Anterior cingulate cortex (tissue), 58 donors: Measurements from ENCODE around the gene IL18RAP.

Experiments
- DNase-seq, 58 donors: peaks; one replicate each; lab custom pipeline; 2025; lab: John Stamatoyannopoulos, UW

IL18RAP gene

DNA sequence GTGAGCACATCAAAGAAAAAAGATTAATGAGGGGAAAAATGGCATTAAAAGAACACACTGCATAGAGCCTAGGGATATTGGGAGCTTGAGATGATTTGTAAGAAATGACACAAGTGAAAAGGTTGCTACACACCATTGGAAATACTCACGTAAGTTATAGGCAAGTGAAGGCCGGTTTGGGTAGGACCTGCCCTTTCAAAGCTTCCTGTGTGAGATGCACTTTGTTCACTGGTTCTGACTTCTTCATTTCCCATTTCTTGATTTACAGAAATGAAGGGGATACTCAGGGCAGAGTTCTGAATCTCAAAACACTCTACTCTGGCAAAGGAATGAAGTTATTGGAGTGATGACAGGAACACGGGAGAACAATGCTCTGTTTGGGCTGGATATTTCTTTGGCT, at the start of gene IL18RAP:
IL18RAP (plus strand) TSS at position 251 of the 400 bp plus-strand sequence; CDS start at position 369, 118 bp downstream.
- no peak for DNase-seq

GRCh38 chr2:102376052-102376591, 46.8 kb upstream of the IL18RAP start:
- DNase-seq, result no peak

DNA sequence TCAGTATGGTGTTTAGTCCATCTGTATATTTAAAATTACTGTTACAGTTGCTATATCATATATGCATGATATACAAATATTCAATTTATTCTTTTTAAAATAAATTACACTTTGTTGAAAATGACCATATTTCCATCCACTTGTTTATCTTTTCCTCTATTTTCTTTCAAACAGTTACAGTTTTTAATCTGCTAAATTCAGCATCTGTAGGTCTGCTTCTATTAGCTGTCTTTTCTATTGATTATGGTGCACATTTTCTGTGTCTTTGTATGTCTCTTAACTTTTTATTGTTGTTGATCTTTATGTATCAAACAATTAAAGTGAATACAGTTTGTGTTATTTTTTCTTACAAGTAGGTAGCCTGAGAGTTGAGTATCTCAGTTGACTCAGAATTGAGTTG, 39.2 kb upstream of the IL18RAP start:
- no peak for DNase-seq

DNA sequence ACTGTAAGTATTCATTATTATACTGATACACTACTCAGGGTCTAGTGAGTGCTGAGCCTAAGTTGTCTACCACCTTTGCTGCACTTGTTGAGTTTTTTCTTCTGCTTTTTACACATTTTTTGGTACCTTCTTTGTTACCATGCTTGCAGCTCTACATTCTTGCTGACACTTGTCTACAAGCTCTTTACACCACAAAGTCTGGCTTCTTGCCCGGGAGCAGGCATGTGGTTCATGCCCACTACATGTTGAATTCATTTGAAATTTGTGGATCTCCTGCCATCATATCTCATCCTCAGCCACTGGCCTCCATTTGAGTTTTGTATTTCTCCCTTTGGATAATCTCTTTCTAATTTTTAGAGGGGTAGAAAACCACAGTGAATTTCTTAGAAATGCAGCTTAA, 37.4 kb upstream of the IL18RAP start:
- no peak for DNase-seq

- DNase-seq, result no peak
Observed at GRCh38 chr2:102386004-102386403, 37.0 kb upstream of the IL18RAP start.

DNA sequence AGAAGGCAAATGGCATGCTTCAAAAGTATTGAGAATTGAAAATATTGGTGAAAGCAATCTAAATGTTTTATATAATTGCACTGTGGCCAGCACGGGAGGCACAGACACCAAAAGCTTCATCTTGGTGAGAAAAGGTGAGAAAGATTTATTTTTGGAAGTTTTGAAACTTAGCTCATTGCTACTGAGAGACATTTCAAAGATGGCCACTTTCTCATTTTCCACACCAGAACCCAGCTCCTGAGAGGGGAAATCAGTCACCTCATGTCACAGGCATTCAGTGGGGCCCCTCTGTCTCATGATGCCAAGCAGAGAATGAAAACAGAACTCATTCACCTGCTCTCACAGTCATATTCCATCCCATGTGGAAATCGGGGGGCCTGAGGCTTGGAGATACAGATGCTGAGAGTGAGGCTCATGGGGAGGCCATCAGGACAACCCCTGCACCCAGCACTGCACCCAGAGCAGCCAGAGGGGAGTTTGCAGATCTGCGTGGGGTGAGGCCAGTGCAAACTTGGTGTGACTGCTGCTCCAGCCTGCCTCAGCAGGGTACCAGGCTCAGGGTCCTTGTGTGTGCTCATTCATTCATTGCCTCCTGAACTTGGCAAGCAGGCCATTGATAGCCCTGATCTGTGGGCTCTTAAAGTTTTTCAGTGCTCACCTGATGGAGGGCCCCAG, 36.0 kb upstream of the IL18RAP start:
- no peak for DNase-seq

- no peak for DNase-seq
Observed at GRCh38 chr2:102387763-102388546, 35.0 kb upstream of the IL18RAP start.

- no peak for DNase-seq
Observed at GRCh38 chr2:102391565-102391964, 31.4 kb upstream of the IL18RAP start.

- no peak for DNase-seq
Observed at GRCh38 chr2:102392096-102392495, 30.9 kb upstream of the IL18RAP start.

DNA sequence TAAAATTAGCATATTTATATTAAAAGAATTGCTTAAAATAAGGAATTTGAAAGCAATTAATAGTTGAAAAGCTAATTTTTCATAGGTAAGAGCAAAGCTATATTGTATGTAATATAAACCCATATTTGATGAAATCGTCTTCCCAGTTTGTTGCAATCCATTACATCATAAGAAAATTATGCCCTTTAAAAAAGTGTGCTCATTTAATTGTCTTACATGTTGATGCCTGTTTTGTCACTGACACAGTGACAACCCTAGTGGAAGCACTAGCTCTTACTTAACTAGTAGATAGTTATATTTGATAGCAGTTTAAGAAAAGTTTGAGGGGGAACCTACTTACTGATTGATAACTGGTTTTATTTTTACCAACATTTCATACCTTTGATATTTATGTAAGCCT, 30.0 kb upstream of the IL18RAP start:
- DNase-seq, result no peak

DNA sequence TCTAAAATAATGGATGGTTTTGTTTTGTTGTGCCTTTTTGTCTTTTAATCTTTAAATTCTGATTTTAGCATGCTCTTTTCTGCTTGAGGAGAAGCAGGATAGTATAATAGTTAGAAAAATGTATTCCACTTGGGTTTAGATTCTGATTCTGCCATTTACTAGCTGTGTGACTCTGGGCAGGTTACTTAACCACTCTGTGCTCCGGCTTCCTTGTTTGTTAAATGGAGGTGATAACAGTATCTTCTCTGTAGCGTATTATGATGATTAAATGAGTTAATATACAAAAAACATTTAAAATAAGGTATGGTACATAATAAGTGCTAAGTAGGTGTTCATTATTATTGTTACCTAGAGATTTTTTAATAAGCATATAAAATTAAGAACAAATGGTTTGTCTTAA, 26.9 kb upstream of the IL18RAP start:
- no peak for DNase-seq

GRCh38 chr2:102397209-102397608, 25.8 kb upstream of the IL18RAP start:
- no peak for DNase-seq

- no peak for DNase-seq
Observed at GRCh38 chr2:102399499-102400141, 23.3 kb upstream of the IL18RAP start.

- no peak for DNase-seq
Observed at GRCh38 chr2:102401456-102401855, 21.5 kb upstream of the IL18RAP start.

DNA sequence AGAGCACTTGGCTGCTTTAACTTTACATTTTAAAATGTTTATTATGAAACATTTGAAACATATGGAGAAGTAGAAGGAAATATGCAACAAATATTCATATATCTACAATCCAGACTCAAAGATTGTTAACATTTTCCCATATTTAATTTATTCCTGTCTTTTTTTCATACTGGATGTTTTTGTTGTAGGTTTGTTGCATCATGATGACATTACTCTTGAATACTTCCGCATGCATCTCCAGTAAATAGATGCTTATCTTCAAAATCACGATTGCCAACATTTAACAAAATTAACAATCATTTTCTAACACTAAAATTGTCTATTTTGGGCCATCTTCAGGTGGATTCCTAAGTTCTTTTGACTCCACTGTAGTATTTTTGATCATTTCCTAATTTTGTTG, 21.1 kb upstream of the IL18RAP start:
- DNase-seq, result no peak

- DNase-seq, result no peak
Observed at GRCh38 chr2:102410952-102411351, 12.0 kb upstream of the IL18RAP start.

DNA sequence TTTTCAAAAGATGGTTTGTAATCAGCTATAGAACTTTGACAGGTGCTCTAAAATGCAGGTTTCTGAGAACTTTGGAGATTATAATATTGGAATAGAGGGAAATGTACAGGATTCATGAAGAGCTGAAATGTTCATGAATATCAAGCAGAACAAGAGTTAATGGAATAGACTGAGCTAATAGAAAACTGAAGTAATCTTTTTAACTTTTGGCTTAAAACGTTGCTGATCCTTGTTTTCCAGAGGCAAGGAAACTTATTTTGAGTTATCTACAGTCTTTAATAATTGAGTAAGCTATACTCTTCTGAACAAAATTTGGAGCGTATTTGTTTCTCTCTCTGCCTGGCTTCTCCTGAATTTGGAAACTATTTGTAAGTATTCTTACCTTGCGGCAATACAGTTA, 10.8 kb upstream of the IL18RAP start:
- no peak for DNase-seq

GRCh38 chr2:102417946-102418345, 5.0 kb upstream of the IL18RAP start:
- DNase-seq, result no peak

- DNase-seq, result no peak
Observed at GRCh38 chr2:102418421-102418961, 4.5 kb upstream of the IL18RAP start.

DNA sequence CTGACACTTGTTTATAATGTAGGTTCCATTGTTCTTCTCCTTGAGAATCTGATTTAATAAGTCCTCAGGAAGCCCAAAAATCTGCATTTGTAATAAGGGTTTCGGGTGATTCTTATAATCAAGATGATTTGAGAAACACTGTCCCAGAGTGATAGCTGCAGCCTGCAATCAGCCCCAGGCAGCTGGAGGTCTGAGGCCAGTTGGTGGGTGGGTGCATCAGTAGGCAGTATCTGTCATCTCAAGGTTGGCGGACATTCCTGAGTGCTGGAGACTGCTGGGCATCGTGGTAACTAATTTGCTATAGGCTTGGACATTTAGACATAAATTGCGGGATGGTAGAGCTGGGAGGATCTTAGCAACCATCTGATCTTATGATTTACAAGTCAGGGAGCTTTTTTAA, 2.7 kb upstream of the IL18RAP start:
- DNase-seq, result no peak
